Activated CD4-positive, alpha-beta T cell treated with anti-CD3 and anti-CD28 coated beads for 36 hours (primary cell): ENCODE data around the gene TTLL12. TPM values are rescaled to one million over a fixed set of nuclear protein-coding genes. Genes with fewer than 3 reads are reported as not detected.

Experiments used
- ATAC-seq: fragments of 200-7000 bp; cut with Tn5 transposase; one replicate; pipeline ENCODE4 v1.10.0; 2021; ENCODE audit warnings: mild to moderate bottlenecking, moderate library complexity
- CTCF ChIA-PET: fragments of 350-600 bp; sonication (Branson Sonifier 250); formaldehyde crosslinking; loops from one replicate; lab custom pipeline; 2021; ENCODE audit warnings: antibody characterized with exemption; lab: Charles Lee
- POLR2A ChIA-PET: fragments of 350-600 bp; sonication (Branson Sonifier 250); formaldehyde crosslinking; loops from one replicate; lab custom pipeline; 2021; ENCODE audit warnings: antibody characterized with exemption, inconsistent platforms; lab: Charles Lee
- DNase-seq: peaks from one replicate; pipeline ENCODE4 v3.0.0-alpha.2; 2020
- H3K27ac Mint-ChIP-seq: one replicate; pipeline ENCODE4 v1.8.0; 2021; ENCODE audit warnings: mixed read lengths
- H3K27me3 Mint-ChIP-seq: one replicate; pipeline ENCODE4 v1.8.0; 2021; ENCODE audit warnings: mixed read lengths
- H3K36me3 Mint-ChIP-seq: one replicate; pipeline ENCODE4 v1.8.0; 2021; ENCODE audit warnings: low read depth, mixed read lengths
- H3K4me1 Mint-ChIP-seq: one replicate; pipeline ENCODE4 v1.8.0; 2021; ENCODE audit warnings: mixed read lengths
- H3K4me3 Mint-ChIP-seq: one replicate; pipeline ENCODE4 v1.8.0; 2021; ENCODE audit warnings: mild to moderate bottlenecking, moderate library complexity, mixed read lengths
- H3K9me3 Mint-ChIP-seq: one replicate; pipeline ENCODE4 v1.8.0; 2021; ENCODE audit warnings: low read depth, mixed read lengths
- intact Hi-C, 2 experiments: fragments of 100-400 bp; cut with DNase I in 1 of 2; cut with micrococcal nuclease in 1 of 2; formaldehyde crosslinking; loops; one replicate each; pipeline versions ENCODE4 v1.14.2 to v1.15.1; 2022 to 2024; cut with DNase I, micrococcal nuclease
- total RNA-seq, 2 experiments: library from RNA; stranded (reverse); gene quantifications; one replicate each; pipeline ENCODE4 v1.2.3, GENCODE V29; 2021

TTLL12 gene
- total RNA-seq, 2 experiments from 2014 or later: 75.8 to 85.2 TPM

- Mint-ChIP-seq H3K9me3 (no peaks in the 10 kb centered on the region), H3K27ac (no peak overlapping the region), H3K4me3 (no peak overlapping the region), H3K27me3 (no peaks in the 10 kb centered on the region), H3K4me1 (peaks cover 12% of the 10 kb centered on the region), H3K36me3 (no peaks in the 10 kb centered on the region)
- DNase-seq (no peak), ATAC-seq (no peak)
- ChIA-PET POLR2A (no interaction called here), CTCF (no interaction called here)
- intact Hi-C loops: no loop called here
These were observed 28.9 kb downstream of the TTLL12 start for GRCh38 chr22:43157874-43158546.

GRCh38 chr22:43156413-43156812 is 30.5 kb downstream of the TTLL12 start:
- ATAC-seq: no peak
- ChIA-PET POLR2A (no interaction called here), CTCF (no interaction called here)
- intact Hi-C loops: no loop called here
- no peak for DNase-seq
- Mint-ChIP-seq H3K4me3 (no peak overlapping the region), H3K36me3 (no peaks in the 10 kb centered on the region), H3K27ac (no peak overlapping the region), H3K27me3 (no peaks in the 10 kb centered on the region), H3K4me1 (peaks cover 14% of the 10 kb centered on the region), H3K9me3 (no peaks in the 10 kb centered on the region)

GRCh38 chr22:43155789-43156188 is 31.1 kb downstream of the TTLL12 start:
- no peaks in the 10 kb centered on the region for H3K9me3 Mint-ChIP-seq
- CTCF ChIA-PET: no interaction called here
- POLR2A ChIA-PET: no interaction called here
- H3K4me1 Mint-ChIP-seq: peaks cover 17% of the 10 kb centered on the region
- no peak for ATAC-seq
- H3K27ac Mint-ChIP-seq: no peak overlapping the region
- DNase-seq: no peak
- intact Hi-C loops: no loop called here
- H3K36me3 Mint-ChIP-seq: no peaks in the 10 kb centered on the region
- no peak overlapping the region for H3K4me3 Mint-ChIP-seq
- H3K27me3 Mint-ChIP-seq: no peaks in the 10 kb centered on the region

- ChIA-PET POLR2A (no interaction called here), CTCF (no interaction called here)
- intact Hi-C loops: no loop called here
- Mint-ChIP-seq H3K36me3 (no peaks in the 10 kb centered on the region), H3K4me3 (no peak overlapping the region), H3K9me3 (no peaks in the 10 kb centered on the region), H3K27ac (no peak overlapping the region), H3K27me3 (no peaks in the 10 kb centered on the region), H3K4me1 (peaks cover 18% of the 10 kb centered on the region)
- DNase-seq: no peak
- no peak for ATAC-seq
These were observed 31.9 kb downstream of the TTLL12 start for GRCh38 chr22:43154887-43155536.

GRCh38 chr22:43153899-43154298 is 33.0 kb downstream of the TTLL12 start:
- no peak overlapping the region for H3K27ac Mint-ChIP-seq

GRCh38 chr22:43152357-43153071 is 34.4 kb downstream of the TTLL12 start:
- Mint-ChIP-seq H3K4me3 (peak overlapping the region; percentile 88), H3K9me3 (no peaks in the 10 kb centered on the region), H3K27me3 (no peaks in the 10 kb centered on the region), H3K27ac (peak overlapping the region; percentile 78), H3K4me1 (peaks cover 29% of the 10 kb centered on the region), H3K36me3 (no peaks in the 10 kb centered on the region)
- intact Hi-C loops: no loop called here
- ChIA-PET CTCF (interaction anchor here (0.9 kb wide), 1 partner anchor 83 kb away, joined by 5 read pairs; no protein-coding TSS in a partner anchor), POLR2A (interaction anchor here (1.0 kb wide), 1 partner anchor 537 kb away, joined by 3 read pairs; no protein-coding TSS in a partner anchor)
- DNase-seq (peak; percentile 81), ATAC-seq (peak; percentile 88)

More at GRCh38 chr22:43153899-43154298, 33.0 kb downstream of the TTLL12 start:
- DNase-seq (no peak), ATAC-seq (no peak)
- Mint-ChIP-seq H3K4me1 (peaks cover 20% of the 10 kb centered on the region), H3K4me3 (no peak overlapping the region), H3K36me3 (no peaks in the 10 kb centered on the region), H3K27me3 (no peaks in the 10 kb centered on the region), H3K9me3 (no peaks in the 10 kb centered on the region)
- ChIA-PET POLR2A (no interaction called here), CTCF (no interaction called here)
- intact Hi-C loops: no loop called here

GRCh38 chr22:43152003-43152356 is 35.0 kb downstream of the TTLL12 start:
- H3K4me3 Mint-ChIP-seq: peak overlapping the region; percentile 88
- H3K36me3 Mint-ChIP-seq: peaks cover 2% of the 10 kb centered on the region
- peak overlapping the region; percentile 78 for H3K27ac Mint-ChIP-seq
- H3K27me3 Mint-ChIP-seq: no peaks in the 10 kb centered on the region
- intact Hi-C loops: no loop called here
- ChIA-PET POLR2A (interaction anchor here (1.0 kb wide), 1 partner anchor 536 kb away, joined by 3 read pairs; no protein-coding TSS in a partner anchor), CTCF (no interaction called here)
- DNase-seq (no peak), ATAC-seq (peak; percentile 21)
- no peaks in the 10 kb centered on the region for H3K9me3 Mint-ChIP-seq
- H3K4me1 Mint-ChIP-seq: peaks cover 34% of the 10 kb centered on the region

- POLR2A ChIA-PET: interaction anchor here (0.9 to 1.0 kb wide), 2 partner anchors 37 to 536 kb away, joined by 3 read pairs; no protein-coding TSS in a partner anchor
- DNase-seq: peak; percentile 81
- Mint-ChIP-seq H3K27ac (peak within 1 kb of the TSS; percentile 90), H3K4me1 (peaks cover 35% of the 10 kb centered on the region), H3K4me3 (peak within 1 kb of the TSS; percentile 88), H3K9me3 (no peaks in the 10 kb centered on the region), H3K36me3 (peaks cover 2% of the 10 kb centered on the region), H3K27me3 (no peaks in the 10 kb centered on the region)
- intact Hi-C loops: loop anchor here in 1 of 2 experiments (1.0 kb wide), 4 partner anchors 8 to 502 kb away; partner anchors contain the start of genes CYB5R3, MCAT, TTLL1 and TTLL12
- peak; percentile 58 for ATAC-seq
- CTCF ChIA-PET: no interaction called here
These were observed 35.5 kb downstream of the TTLL12 start, which contains the start of gene TSPO for GRCh38 chr22:43151251-43152002. Gene TSPO (plus strand): TSS chr22:43151559. CDS start chr22:43159239, 7,680 bp downstream.

GRCh38 chr22:43150731-43151206 is 36.2 kb downstream of the TTLL12 start:
- no peak for ATAC-seq
- CTCF ChIA-PET: no interaction called here
- POLR2A ChIA-PET: interaction anchor here (0.7 to 0.9 kb wide), 2 partner anchors 16 to 37 kb away, joined by 3 to 5 read pairs; no protein-coding TSS in a partner anchor
- intact Hi-C loops: loop anchor here in 1 of 2 experiments (1.0 kb wide), 4 partner anchors 7 to 501 kb away; partner anchors contain the start of genes CYB5R3, MCAT, TTLL1 and TTLL12
- no peak for DNase-seq
- Mint-ChIP-seq H3K4me1 (peaks cover 35% of the 10 kb centered on the region), H3K4me3 (peak overlapping the region; percentile 88), H3K9me3 (no peaks in the 10 kb centered on the region), H3K27ac (peak overlapping the region; percentile 90), H3K27me3 (no peaks in the 10 kb centered on the region), H3K36me3 (peaks cover 2% of the 10 kb centered on the region)

GRCh38 chr22:43148581-43148980 is 38.4 kb downstream of the TTLL12 start:
- H3K9me3 Mint-ChIP-seq: no peaks in the 10 kb centered on the region
- H3K4me3 Mint-ChIP-seq: no peak overlapping the region
- peak; percentile 21 for ATAC-seq
- peaks cover 2% of the 10 kb centered on the region for H3K36me3 Mint-ChIP-seq
- intact Hi-C loops: no loop called here
- no peaks in the 10 kb centered on the region for H3K27me3 Mint-ChIP-seq
- POLR2A ChIA-PET: no interaction called here
- peak; percentile 44 for DNase-seq
- CTCF ChIA-PET: interaction anchor here (0.8 kb wide), 1 partner anchor 38 kb away, joined by 3 read pairs; no protein-coding TSS in a partner anchor
- H3K4me1 Mint-ChIP-seq: peaks cover 29% of the 10 kb centered on the region
- peak overlapping the region; percentile 59 for H3K27ac Mint-ChIP-seq
